Inflammatory macrophage treated with lipopolysaccharide for 4 hours (primary cell): ENCODE measurements around the gene FAM193B.
"Not testable (repeated sequence)": the region's sequence is repeated elsewhere in the genome, so short reads cannot be mapped to it uniquely, and the experiment has no call there.

Experiments
- DNase-seq: peaks from one replicate; pipeline ENCODE4 v3.0.0-alpha.2; 2020

FAM193B gene

DNA sequence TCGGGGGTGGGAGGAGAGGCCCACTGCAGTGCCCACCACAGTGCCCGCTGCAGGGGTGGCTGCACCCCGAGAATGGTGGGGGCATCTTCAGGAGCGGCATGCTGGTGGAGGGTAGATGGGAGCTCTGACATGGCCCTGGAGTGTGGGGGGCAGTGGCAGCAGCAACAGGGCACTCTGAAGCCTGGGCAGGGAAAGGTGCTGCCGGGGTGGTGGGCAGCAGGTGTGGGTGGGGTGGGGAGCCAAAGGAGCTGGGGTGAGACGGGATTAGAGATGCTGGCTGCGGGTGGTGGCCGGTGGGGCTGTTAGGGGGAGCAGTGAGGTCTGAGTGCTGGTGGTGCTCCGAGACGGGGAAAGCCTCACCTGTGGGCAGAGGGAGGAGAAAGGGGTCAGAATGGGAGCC is 18.0 kb downstream of the FAM193B start:
- no peak for DNase-seq

DNA sequence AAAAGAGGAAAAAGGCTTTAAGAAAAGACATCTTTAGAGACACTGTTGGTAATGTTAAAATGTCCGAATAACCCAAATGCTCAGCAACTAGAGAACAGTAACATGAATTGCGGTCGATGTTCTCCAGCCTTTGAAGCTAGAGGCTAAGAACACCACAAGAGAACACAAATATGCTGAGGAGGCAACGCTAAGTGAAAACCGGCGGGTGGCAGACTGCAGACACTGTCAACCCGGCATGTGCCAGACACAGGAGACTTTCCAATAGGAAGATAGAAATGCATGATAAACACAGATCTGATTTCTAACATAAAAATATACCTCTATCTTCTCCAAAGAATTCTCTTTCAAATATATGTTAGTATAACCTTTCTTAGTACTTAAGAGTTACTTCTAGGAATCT is 19.2 kb downstream of the FAM193B start:
- no peak for DNase-seq

DNA sequence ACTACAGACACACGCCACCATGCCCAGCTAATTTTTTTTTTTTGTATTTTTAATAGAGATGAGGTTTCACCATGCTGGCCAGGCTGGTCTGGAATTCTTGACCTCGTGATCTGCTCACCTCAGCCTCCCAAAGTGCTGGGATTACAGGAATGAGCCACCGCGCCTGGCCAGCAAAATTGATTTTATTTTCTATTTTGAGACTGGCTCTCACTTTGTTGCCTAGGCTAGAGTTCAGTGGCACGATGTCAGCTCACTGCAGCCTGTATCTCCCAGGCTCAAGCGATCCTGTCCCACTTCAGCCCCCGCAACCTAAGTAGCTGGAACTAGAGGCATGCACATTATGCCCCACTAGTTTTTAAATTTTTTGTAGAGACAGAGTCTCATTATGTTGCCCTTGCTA is 19.9 kb downstream of the FAM193B start:
- DNase-seq: not testable (repeated sequence)

DNA sequence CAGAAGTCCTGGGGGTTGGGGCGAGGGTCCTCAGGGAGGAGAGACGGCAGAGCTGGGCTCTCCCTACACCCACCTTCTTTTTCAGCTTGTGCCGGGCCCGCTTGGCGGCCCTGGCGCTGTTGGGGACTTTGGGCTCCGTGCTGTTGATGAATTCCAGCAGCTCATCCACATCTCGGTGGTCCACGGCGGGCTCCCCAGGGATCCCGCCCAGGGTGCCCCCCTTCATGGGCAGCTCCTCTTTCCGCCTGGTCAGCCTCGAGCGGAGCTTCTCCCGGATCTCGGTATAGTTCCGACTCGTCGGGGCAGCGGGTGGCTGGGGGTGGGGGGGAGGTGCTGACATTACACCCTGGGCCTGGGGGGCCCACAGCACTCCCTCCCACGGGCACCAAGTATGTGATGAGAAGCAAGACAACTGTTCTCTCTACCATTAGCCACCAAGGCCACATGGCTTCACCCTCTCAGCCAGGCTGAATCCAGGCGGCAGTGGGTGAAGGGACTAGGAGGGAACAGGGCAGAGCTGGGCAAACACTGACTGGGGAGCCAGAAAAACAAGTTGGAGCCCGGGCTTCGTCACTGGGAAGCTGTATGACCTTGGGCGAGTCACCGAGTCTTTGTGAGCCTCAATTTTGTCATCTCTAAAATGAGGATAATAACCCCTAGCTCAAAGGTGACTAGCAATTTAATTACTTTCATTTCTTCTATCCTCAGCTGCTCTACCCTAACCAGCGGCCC is 23.0 kb downstream of the FAM193B start:
- no peak for DNase-seq

DNA sequence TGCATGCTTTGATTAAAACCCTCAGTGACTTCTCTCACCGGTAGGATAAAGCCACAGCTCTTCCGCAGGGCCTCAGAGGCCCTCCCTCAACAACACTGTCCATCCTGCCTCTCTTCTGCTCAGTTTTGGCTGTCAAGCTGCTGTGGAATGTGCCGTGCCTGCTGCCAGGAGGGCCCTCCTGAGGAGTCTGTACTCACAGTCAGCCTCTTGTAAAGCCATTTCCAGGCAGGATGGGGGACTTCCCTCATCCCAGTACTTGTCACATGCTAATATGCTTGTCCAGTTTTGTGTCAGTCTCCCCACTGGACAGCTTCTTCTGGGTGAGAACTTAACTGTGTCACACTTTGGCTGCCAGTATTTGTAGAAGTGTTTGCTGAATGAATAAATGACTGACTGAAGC is 23.7 kb downstream of the FAM193B start:
- DNase-seq: no peak

DNA sequence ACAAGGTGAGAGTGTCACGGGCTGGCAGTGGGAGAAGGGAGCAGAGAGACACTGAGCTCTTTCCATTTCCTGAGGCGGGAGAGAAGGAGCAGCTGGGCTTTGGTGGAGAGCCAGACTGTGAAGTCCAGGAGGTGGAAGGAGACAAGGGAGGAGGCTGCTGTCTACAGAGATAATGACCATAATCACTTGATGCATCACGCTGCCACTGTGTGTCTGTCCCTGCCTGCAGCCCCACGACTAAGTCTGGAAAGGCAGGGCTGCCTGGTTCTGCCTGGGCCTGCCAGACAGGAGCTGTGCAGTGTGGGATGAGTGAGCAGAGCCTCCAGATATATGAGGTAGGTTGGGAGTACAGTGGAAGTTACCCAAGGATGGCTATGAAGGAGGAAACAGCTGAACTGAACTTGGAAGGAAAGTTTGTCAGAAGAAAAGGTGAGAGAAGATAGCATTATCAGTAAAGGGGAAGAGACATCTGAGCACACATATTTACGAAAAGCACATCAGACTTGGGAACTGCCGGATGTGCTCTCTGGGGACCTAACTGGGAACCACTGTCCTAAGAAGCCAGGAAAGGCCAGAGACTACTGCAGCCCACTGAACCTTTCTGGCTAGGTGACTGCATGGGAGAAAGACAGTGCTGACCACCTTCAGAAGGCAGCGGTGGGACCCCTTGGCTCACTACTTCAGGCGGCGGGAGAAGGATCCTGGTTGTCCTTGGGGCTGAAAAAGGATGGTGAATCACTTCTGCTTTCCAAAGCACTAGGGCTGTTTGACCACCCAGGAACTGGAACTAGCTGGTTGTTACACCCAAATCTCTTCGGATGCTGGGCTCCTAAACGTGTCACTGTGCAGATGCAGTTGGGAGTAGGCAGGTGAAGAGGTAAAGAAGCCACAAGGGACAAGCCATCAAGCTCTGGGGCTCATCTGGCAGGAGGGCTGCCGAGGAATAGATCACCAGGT is 24.8 kb downstream of the FAM193B start:
- no peak for DNase-seq

DNA sequence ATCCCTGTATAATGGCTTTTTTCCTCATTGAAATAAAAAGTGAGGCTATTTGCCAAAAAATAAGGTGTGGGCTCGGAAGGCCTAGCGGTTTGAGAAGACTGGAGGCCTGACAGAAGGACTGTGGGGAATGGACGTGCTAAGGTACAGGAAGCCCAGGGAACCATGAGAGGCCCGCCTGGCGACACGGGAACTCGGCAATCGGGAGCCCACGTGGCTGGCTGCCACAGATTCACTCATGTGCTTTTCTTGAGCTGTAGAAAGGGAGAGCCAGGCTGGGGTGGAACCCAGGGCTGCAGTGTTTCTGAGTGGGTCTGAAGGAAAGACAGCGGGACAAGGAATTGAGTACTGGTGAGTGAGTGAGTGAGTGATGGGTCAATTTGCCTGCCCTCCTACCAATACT is 25.7 kb downstream of the FAM193B start:
- no peak for DNase-seq

DNA sequence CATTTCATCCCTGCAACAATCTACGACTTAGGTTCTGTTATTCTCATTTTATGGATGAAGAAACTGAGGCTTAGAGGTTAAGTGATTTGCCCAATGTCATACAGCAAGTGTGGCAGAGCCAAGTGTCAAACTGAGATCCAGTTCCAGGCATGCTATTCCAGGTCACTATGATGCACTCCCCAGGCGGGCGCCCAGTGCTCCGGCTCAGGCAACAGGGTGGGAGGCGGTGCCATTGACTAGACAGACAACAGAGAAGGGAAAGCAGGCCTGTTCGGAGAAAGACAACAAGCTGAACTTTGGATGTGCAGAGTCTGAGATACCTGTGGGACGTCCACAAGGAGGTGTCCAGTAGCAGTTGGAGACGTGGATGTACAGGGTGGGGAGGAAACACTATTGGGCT is 26.8 kb downstream of the FAM193B start:
- DNase-seq: no peak

DNA sequence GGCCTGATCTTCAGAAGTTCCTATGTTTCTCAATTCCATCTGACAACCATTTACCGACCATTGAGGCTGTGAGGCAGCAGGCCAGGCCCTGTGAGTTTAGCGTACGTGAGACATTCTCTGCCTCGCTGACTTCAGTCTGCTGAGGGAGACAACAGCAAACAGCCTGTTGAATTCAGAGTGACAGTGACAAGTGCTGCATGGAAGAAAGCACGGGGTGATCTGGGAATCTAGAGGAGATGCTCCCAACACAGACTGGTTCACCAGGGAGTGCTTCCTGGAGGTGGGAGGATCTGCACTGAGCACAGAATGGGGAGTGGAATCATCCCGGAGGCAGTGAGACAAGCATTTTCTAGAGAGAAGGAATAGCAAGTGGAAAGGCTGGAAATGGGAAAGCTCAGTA is 27.6 kb downstream of the FAM193B start:
- DNase-seq: no peak

DNA sequence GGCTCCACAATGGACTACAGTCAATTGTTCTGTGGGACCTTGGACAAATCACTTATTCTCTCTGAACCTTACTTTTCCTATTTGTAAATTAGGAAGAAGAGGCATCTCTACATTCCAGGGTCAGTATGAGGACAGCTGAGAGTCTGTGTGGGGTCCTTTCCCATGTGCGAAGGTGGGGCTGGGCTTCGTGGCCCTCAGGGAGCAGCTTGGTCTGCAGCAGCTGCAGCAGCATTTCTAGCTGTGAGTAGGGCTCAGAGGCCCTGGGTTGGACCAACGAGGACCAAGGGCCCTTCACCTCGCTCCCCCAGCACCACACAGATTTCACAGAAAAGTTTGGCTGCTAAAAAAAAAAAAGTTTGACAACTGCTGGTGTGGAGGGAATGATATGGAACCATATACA is 28.2 kb downstream of the FAM193B start:
- no peak for DNase-seq

DNA sequence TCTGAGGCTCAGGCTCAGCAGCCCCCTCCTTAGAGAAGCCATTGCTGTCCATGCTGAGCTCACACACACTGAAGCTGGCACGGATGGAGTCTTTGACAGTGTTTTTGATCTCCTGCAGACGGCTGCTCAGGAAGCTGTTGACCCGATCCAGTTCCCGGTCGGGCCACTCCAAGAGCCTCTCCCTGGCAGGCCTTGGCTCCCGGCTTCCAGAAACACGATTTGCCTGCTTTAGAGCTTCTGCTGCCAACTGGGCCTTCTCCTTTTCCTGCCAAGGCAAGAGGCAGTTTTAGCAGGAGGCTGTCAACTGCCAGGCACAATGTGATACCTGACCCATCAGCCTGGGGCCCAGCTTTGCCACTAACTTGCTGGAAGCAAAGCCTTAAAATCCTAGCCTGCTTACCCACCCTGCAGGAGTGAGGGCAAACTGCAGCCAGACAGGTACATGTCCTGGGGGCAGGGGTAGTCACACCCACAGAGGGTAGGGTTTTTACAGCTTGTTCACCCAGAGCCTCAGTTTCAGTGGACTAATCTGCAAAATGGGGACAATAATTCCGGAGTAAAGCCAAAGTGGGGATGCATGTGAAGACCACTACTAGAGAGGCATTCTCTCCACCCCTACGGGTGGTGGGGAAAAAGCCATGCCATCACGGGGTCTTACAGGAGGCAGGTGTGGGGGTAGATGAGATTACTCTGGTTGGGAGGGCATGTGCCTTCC is 29.3 kb downstream of the FAM193B start:
- DNase-seq: no peak

DNA sequence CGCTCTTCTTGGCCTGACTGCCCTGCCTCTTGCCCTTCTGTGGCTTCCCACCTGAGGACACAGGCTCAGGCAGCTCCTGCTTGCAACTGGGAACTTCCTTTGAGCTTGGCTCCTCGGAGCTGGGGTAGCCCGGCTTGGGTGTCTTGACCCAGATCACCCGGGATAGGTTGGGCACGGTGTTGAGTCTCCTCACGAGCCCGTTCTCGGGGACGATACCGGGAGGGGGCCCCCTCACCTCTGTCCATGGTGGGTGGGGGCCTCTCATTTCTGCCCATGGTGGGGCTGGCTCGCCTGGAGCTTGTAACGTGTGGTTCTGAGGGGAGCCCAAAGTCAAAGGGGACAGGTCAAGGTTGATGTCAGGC is 29.8 kb downstream of the FAM193B start:
- DNase-seq: no peak

DNA sequence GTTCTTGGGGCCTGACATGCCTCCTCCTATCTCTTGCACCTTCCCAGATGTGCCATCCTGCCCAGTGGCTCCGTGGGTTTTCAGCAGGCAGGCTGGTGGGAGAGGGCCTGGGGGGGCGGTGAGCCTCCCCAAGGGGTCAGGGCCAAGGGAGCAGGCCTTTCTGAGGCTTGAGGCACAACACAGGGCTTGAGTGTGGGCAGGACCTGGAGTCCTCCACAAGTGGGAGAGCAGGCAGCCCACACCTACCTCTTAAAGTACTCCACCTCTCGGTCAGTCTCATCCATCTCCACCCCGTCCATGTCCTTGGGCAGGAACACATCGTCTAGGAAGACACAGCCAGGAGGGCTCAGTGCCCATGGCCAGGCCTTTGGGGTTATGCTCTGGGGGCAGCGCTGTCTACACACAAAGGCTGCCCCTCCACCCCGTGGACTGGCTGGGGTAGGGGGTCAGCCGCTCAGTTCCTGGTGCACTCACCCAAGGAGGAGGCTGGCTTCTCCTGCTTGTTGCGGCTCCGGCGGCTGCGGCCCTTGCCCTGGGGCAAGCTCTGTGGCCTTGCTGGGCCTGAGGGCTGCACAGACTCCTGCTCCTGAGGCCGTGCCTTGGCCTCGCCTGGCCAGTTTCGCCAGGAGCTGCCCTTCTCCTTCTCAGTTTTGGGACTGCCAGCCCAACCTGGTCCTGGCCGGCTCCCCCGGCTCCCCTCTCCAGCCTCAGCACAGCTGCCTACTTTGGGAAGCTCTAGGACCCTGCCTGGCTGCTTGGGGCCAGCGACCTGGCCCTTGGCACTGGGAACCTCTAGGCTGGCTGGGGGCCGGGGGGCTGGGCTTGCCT is 30.4 kb downstream of the FAM193B start:
- no peak for DNase-seq

DNA sequence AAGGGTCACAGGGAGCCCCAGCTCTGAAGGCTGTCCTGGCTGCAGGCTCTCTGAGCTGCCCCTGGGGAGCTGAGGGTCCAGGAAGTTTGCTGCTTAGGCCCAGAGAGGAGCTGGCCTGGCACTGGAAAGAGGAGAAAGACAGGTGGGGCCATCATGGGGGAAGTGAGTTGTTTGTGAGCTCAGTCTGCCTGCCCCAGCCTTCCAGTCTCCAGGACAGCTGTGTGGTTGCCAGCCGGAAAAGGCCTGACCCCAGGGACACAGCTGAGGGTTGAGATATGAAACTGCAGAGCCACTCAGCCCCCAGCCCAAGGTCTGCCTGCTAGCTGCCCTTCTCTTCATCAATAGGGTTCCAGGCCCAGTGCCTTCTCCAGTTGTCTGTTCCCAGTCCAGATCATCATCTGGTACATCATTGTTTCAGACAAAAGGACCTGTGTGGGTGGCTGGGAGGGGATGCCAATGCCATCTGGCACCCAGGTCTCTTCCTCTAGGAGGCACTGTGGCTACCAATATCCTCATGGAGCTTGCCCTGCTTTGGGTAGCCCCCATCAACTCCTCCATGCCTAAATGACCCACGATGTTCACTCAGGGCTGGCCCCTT is 33.3 kb downstream of the FAM193B start:
- DNase-seq: peak; percentile 5

DNA sequence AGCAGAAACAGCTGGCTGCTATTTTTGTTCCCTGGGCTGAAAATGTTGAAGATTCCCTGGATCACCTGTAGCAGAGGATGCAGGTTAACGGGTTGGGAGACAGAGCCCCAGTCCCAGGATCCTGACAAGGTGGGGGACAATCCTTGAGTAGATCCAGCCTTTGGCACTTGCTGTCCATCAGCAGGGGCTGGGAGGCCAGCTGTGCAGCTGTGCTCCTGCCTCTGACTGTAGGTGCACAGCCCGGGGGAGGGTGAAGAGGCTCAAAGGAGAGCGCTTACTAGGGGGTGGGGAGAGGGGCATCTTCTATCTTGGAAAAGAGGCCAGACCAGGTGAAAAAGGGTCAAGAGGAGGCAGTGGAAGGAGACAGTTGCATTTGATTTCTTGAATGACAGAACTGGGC is 34.1 kb downstream of the FAM193B start:
- no peak for DNase-seq

DNA sequence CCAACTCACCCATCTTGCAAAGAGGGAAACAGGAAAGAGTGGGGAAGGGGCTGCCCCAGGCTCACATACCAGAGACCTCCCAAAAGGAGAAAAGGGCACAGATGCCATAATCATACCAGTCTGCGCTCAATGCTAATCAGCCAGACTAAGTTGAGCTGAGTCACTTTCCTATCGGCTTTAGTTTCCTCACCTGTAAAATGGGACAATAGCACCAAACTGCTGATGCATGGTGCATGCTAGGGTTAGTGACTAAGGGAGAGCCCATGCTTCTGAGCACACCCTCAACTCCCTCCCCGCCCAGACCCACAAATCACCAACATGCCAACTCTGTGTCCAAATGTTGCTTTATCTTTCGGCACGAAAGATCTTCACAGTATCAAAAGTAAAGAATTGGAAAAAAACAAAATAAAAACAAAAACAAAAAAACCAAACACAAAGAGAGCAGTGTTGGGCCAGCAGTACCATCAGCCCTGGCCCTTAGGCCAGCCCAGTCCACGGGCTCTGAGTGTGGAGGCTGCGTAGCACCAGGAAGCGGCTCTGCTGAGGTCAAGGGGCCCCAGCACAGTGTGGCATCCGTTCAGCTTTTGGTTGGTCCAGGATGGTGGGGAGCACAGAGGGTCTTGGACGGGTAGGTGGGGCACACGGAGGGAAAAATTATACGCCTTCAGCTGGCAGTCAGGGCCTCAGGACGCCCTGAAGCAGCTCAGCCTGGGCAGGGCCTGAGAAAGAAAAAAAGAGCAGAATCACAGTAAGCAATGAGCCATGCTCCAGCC is 34.7 kb downstream of the FAM193B start:
- DNase-seq: no peak

DNA sequence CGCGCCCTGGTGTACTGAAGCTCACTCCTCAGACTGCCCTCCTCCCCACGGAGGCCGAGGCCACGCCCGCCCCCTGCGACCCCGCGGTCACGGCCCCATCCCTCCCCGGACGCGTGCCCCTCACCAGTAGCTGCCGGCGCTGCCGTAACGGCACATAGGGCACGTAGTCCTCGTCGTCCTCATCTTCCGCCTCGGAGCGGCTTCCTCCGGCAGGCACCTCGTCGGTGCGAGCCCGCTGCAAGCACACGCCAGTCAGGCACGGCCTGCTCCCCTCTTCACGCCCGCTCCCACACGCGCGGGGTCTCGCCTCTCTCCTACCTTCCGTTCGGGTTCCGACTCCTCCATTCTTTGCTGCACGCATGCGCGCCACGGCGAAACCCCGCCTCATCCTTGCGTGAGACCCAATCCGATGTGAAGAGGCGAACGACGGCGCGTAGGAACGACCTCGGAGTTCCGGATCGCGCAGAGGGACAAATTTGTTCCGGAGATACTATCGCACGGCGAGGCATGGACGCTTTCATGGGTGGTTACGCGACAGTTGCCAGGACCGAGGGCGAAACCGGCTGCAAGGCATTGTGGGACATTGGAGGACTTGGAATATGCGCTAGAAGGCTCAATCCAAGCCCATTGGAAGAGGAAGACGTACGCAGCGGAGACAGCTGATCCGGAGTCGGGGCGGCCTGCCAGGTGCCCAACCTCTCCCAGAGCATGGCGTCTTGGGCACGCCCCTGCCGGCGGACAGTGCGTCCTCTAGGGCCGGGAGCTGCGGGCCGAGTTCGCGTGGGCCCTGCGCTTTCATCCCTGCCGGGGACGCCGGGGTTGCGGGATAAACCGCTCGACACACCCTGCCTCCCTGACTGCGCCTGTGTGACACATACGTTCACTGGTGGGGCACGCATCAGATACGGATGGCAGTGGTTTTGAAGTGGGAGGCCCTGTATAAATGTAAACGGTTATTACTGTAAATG is 37.5 kb downstream of the FAM193B start, which contains the start of gene DDX41:
TSS of gene DDX41 (minus strand) at position 361 of the 968 bp plus-strand sequence. CDS start at position 345, 16 bp downstream.
- DNase-seq: peak; percentile 98

DNA sequence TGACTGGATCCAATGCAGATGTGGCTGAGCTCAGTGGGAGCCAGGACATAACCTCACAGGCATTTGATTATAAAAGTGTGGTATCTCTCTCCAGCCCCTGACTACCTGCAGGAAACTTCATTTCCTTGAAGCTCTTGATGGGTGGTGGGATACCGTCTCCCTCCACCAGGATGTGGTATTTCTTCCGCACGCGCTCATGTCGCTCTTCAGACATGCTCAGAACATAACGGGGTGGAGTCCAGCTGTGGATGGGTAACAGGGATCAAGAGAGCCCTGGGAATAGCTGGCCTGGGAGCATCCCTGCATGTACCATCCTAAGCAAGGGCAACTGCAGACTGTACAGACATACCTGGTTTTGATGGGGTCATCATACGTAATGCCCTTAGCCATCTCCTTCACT is 38.8 kb downstream of the FAM193B start:
- no peak for DNase-seq

DNA sequence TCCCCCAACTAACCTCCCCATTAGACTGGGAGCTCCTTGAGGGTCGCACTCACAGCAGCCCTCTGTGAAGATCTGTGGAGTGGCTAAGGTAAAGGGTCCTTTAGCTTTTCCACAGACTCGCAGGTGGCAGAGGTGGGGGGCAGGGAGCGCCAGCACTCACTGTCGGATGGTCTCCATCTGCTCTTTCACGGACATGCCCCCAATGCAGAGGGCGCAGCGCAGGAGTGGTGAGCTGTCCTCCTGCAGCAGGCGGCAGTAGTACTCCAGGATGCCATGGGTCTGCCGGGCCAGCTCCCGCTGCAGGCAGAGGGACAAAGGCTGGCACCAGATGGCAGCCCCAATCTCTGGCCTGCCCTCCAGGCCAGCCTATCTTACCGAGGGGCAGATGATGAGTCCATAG is 39.8 kb downstream of the FAM193B start:
- DNase-seq: no peak

DNA sequence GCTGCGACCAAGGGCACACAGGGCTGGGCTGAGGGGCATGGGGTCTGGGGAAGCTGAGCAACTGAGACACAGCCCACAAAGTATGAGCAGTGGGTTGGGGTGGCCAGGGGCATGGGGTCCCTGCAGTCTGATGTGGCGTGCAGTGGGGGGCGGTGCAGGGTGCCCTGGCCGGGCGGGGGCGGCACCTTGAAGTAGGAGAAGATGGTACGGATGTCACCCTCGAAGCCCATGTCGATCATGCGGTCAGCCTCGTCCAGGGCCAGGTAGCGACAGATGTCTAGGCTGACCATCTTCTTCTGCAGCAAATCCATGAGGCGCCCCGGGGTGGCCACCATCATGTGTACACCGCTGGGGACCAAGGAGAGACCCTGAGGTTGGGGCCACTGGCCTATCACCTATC is 40.9 kb downstream of the FAM193B start:
- no peak for DNase-seq
